MM.1S (cell line): ENCODE results near the gene ARVCF.

Source experiments
- DNase-seq: peaks from one replicate; pipeline ENCODE4 v3.0.0-alpha.2; 2015
- H2AFZ ChIP-seq: fragments of 300-600 bp; sonication (generic); 2 replicates; pipeline ENCODE4 v1.6.0; 2016; ENCODE audit warnings: antibody characterized with exemption, low read length
- H3F3A ChIP-seq: fragments of 300-600 bp; sonication (generic); 2 replicates; pipeline ENCODE4 v1.6.1; 2016; ENCODE audit warnings: mild to moderate bottlenecking, antibody characterized with exemption, low read length, moderate library complexity, mixed read lengths; ENCODE audit not compliant: insufficient read depth
- H3K27ac ChIP-seq: fragments of 300-600 bp; sonication (generic); 2 replicates; pipeline ENCODE4 v1.5.1; 2016; ENCODE audit warnings: mild to moderate bottlenecking, low read length
- H3K27me3 ChIP-seq: fragments of 300-600 bp; sonication (generic); replicated peaks from 2 replicates; pipeline ENCODE4 v1.6.0; 2016; ENCODE audit warnings: low read length; ENCODE audit not compliant: insufficient read depth
- H3K36me3 ChIP-seq: fragments of 300-600 bp; sonication (generic); replicated peaks from 2 replicates; pipeline ENCODE4 v1.6.1; 2016; ENCODE audit warnings: mild to moderate bottlenecking, low read length, mixed read lengths; ENCODE audit not compliant: insufficient read depth
- H3K4me1 ChIP-seq: fragments of 300-600 bp; sonication (generic); 2 replicates; pipeline ENCODE4 v1.6.1; 2016; ENCODE audit warnings: low read length, mixed read lengths
- H3K4me2 ChIP-seq: fragments of 300-600 bp; sonication (generic); 2 replicates; pipeline ENCODE4 v1.6.0; 2016; ENCODE audit warnings: low read depth, low read length
- H3K4me3 ChIP-seq: fragments of 300-600 bp; sonication (generic); 2 replicates; pipeline ENCODE4 v1.5.1; 2016; ENCODE audit warnings: low read length, mixed read lengths
- H3K79me2 ChIP-seq: fragments of 300-600 bp; sonication (generic); 2 replicates; pipeline ENCODE4 v1.6.1; 2016; ENCODE audit warnings: mixed run types, low read length, mixed read lengths
- H3K9ac ChIP-seq: fragments of 300-600 bp; sonication (generic); 2 replicates; pipeline ENCODE4 v1.6.1; 2016; ENCODE audit warnings: low read length, mixed read lengths
- H3K9me2 ChIP-seq: fragments of 300-600 bp; sonication (generic); replicated peaks from 2 replicates; pipeline ENCODE4 v1.6.1; 2016; ENCODE audit warnings: mild to moderate bottlenecking, low read length, mixed read lengths; ENCODE audit not compliant: insufficient read depth
- H3K9me3 ChIP-seq: fragments of 300-600 bp; sonication (generic); replicated peaks from 2 replicates; pipeline ENCODE4 v1.6.1; 2016; ENCODE audit warnings: mild to moderate bottlenecking, low read length, mixed read lengths; ENCODE audit not compliant: insufficient read depth
- H4K20me1 ChIP-seq: fragments of 300-600 bp; sonication (generic); 2 replicates; pipeline ENCODE4 v1.6.1; 2016; ENCODE audit warnings: mild to moderate bottlenecking, low read length, moderate library complexity, mixed read lengths; ENCODE audit not compliant: insufficient read depth
- CTCF ChIP-seq: fragments of 300-600 bp; sonication (generic); IDR thresholded peaks from 2 replicates; pipeline ENCODE4 v1.5.1; 2016; ENCODE audit warnings: antibody characterized with exemption, low read length, mixed read lengths
- EZH2 ChIP-seq: fragments of 300-600 bp; sonication (generic); optimal IDR thresholded peaks from 2 replicates; pipeline ENCODE3; 2017; ENCODE audit warnings: low read depth, mild to moderate bottlenecking, antibody characterized with exemption, low read length, mixed read lengths
- EZH2phosphoT487 ChIP-seq: fragments of 300-600 bp; sonication (generic); IDR thresholded peaks from 2 replicates; pipeline ENCODE4 v1.6.1; 2018; ENCODE audit warnings: antibody characterized with exemption, low read length

ARVCF gene

GRCh38 chr22:19998991-19999820 is 17.4 kb downstream of the ARVCF start:
- H4K20me1 ChIP-seq = no peaks in the 10 kb centered on the region
- TF ChIP-seq EZH2 (no peak), CTCF (no peak), EZH2phosphoT487 (no peak)
- H3K9me2 ChIP-seq = no peaks in the 10 kb centered on the region
- H3K9me3 ChIP-seq = no peaks in the 10 kb centered on the region
- no peak overlapping the region for H3K9ac ChIP-seq
- H3F3A ChIP-seq = no peaks in the 10 kb centered on the region
- no peaks in the 10 kb centered on the region for H3K36me3 ChIP-seq
- DNase-seq = no peak
- H3K4me2 ChIP-seq = no peak overlapping the region
- no peaks in the 10 kb centered on the region for H3K79me2 ChIP-seq
- no peak overlapping the region for H2AFZ ChIP-seq
- H3K27me3 ChIP-seq = peaks cover 84% of the 10 kb centered on the region
- H3K4me1 ChIP-seq = no peaks in the 10 kb centered on the region
- H3K4me3 ChIP-seq = no peak overlapping the region
- no peak overlapping the region for H3K27ac ChIP-seq

- Histone ChIP-seq H3K27me3 (peaks cover 84% of the 10 kb centered on the region), H3K9ac (no peak overlapping the region), H3K27ac (no peak overlapping the region), H4K20me1 (no peaks in the 10 kb centered on the region), H3F3A (no peaks in the 10 kb centered on the region), H3K4me1 (no peaks in the 10 kb centered on the region), H3K9me3 (no peaks in the 10 kb centered on the region), H3K4me2 (no peak overlapping the region), H3K79me2 (no peaks in the 10 kb centered on the region), H3K9me2 (no peaks in the 10 kb centered on the region), H3K36me3 (no peaks in the 10 kb centered on the region), H2AFZ (no peak overlapping the region), H3K4me3 (no peak overlapping the region)
- no peak for DNase-seq
- no peak for TF ChIP-seq EZH2
- TF ChIP-seq EZH2phosphoT487 = no peak
- no peak for TF ChIP-seq CTCF
Measured at GRCh38 chr22:19998232-19998951, 18.2 kb downstream of the ARVCF start.

- no peaks in the 10 kb centered on the region for H3K9me2 ChIP-seq
- no peaks in the 10 kb centered on the region for H3K36me3 ChIP-seq
- no peaks in the 10 kb centered on the region for H3K4me1 ChIP-seq
- no peak overlapping the region for H2AFZ ChIP-seq
- no peak overlapping the region for H3K9ac ChIP-seq
- H3F3A ChIP-seq = no peaks in the 10 kb centered on the region
- H3K27me3 ChIP-seq = peaks cover 82% of the 10 kb centered on the region
- DNase-seq = no peak
- H4K20me1 ChIP-seq = no peaks in the 10 kb centered on the region
- H3K4me3 ChIP-seq = no peak overlapping the region
- no peak overlapping the region for H3K27ac ChIP-seq
- TF ChIP-seq EZH2 = no peak
- TF ChIP-seq CTCF = no peak
- no peak for TF ChIP-seq EZH2phosphoT487
- no peak overlapping the region for H3K4me2 ChIP-seq
- no peaks in the 10 kb centered on the region for H3K79me2 ChIP-seq
- no peaks in the 10 kb centered on the region for H3K9me3 ChIP-seq
Measured at GRCh38 chr22:19997561-19998231, 18.9 kb downstream of the ARVCF start.
